Ishikawa (cell line): Measurements from ENCODE around the gene TUB.

Source experiments
- CEBPB ChIP-seq: IDR thresholded peaks from 2 replicates; pipeline ENCODE4 v1.6.1; 2012
- CREB1 ChIP-seq: IDR thresholded peaks from 2 replicates; pipeline ENCODE4 v1.6.1; 2012; ENCODE audit warnings: low read depth
- EGR1 ChIP-seq: IDR thresholded peaks from 2 replicates; pipeline ENCODE4 v1.6.1; 2012
- EP300 ChIP-seq: IDR thresholded peaks from 2 replicates; pipeline ENCODE4 v1.6.1; 2012; ENCODE audit warnings: borderline replicate concordance
- FOXM1 ChIP-seq: IDR thresholded peaks from 2 replicates; pipeline ENCODE4 v1.6.1; 2012; ENCODE audit warnings: low read depth, borderline replicate concordance
- MAX ChIP-seq: IDR thresholded peaks from 2 replicates; pipeline ENCODE4 v1.6.1; 2012
- NFIC ChIP-seq: IDR thresholded peaks from 2 replicates; pipeline ENCODE4 v1.6.1; 2012
- RAD21 ChIP-seq: IDR thresholded peaks from 2 replicates; pipeline ENCODE4 v1.6.1; 2012; ENCODE audit warnings: low read depth
- REST ChIP-seq: IDR thresholded peaks from 2 replicates; pipeline ENCODE4 v1.6.1; 2012; ENCODE audit warnings: low read depth, mild to moderate bottlenecking
- TAF1 ChIP-seq: IDR thresholded peaks from 2 replicates; pipeline ENCODE4 v1.6.1; 2012; ENCODE audit warnings: low read depth, mild to moderate bottlenecking
- TCF12 ChIP-seq: IDR thresholded peaks from 2 replicates; pipeline ENCODE4 v1.6.1; 2012; ENCODE audit warnings: low read depth
- TEAD4 ChIP-seq: IDR thresholded peaks from 2 replicates; pipeline ENCODE4 v1.6.1; 2012
- USF1 ChIP-seq: IDR thresholded peaks from 2 replicates; pipeline ENCODE4 v1.6.1; 2012
- YY1 ChIP-seq: IDR thresholded peaks from 2 replicates; pipeline ENCODE4 v1.6.1; 2012; ENCODE audit warnings: low read depth
- ZBTB7A ChIP-seq: IDR thresholded peaks from 2 replicates; pipeline ENCODE4 v1.6.1; 2012; ENCODE audit warnings: low read depth

Gene TUB

GRCh38 chr11:8098879-8099278 lies 17.9 kb downstream of the TUB start:
- TF ChIP-seq ZBTB7A: no peak
- no peak for TF ChIP-seq CEBPB
- TF ChIP-seq RAD21: no peak
- TF ChIP-seq TCF12: no peak
- TF ChIP-seq FOXM1: no peak
- TF ChIP-seq USF1: no peak
- TF ChIP-seq TAF1: no peak
- TF ChIP-seq CREB1: no peak
- no peak for TF ChIP-seq YY1
- no peak for TF ChIP-seq EP300
- TF ChIP-seq NFIC: no peak
- TF ChIP-seq TEAD4: no peak
- TF ChIP-seq MAX: no peak
- TF ChIP-seq EGR1: no peak
- no peak for TF ChIP-seq REST

- TF ChIP-seq RAD21 (peak; percentile 85), FOXM1 (no peak), EP300 (no peak), TAF1 (no peak)
Measured at GRCh38 chr11:8099291-8099899, 18.4 kb downstream of the TUB start.

- no peak for TF ChIP-seq YY1
- no peak for TF ChIP-seq TCF12
- no peak for TF ChIP-seq CREB1
- no peak for TF ChIP-seq RAD21
- TF ChIP-seq USF1: no peak
- no peak for TF ChIP-seq TAF1
- TF ChIP-seq NFIC: no peak
Measured at GRCh38 chr11:8100158-8100557, 19.1 kb downstream of the TUB start.

- TF ChIP-seq CREB1 (no peak), FOXM1 (no peak), CEBPB (no peak), MAX (no peak), REST (no peak), EP300 (no peak), TEAD4 (no peak), ZBTB7A (no peak), NFIC (no peak), RAD21 (no peak), EGR1 (no peak), USF1 (no peak), TAF1 (no peak), YY1 (no peak)
Measured at GRCh38 chr11:8100605-8101004, 19.6 kb downstream of the TUB start.

- TF ChIP-seq TCF12 (no peak), REST (no peak), EP300 (no peak), NFIC (no peak), EGR1 (no peak), TEAD4 (no peak), RAD21 (no peak), YY1 (no peak), ZBTB7A (no peak), CEBPB (no peak), TAF1 (no peak), CREB1 (no peak), USF1 (no peak), MAX (no peak), FOXM1 (no peak)
Measured at GRCh38 chr11:8101421-8101820, 20.4 kb downstream of the TUB start.
